Gastrocnemius medialis (tissue), 4 donors: ENCODE data around the gene PPP1R9B. TPM values are rescaled to one million over a fixed set of nuclear protein-coding genes. Genes with fewer than 3 reads are reported as not detected.

ENCODE experiments used
- ATAC-seq, 2 donors: fragments of 150-250 bp; one replicate each; pipeline ENCODE4 v1.9.1; 2016
- DNase-seq, 2 donors: peaks; one replicate each; pipeline ENCODE4 v3.0.0-alpha.2; 2019
- H3K27ac ChIP-seq, 4 donors: fragments of 200-600 bp; sonication (generic); 1 replicate in 1 of 4; 2 replicates in 3 of 4; pipeline ENCODE4 v1.5.1; 2016 to 2018; ENCODE audit warnings: mild to moderate bottlenecking in 2 of 4, moderate library complexity in 1 of 4
- H3K27me3 ChIP-seq, 3 donors: fragments of 200-600 bp; sonication (generic) in 2 of 3; 1 replicate in 1 of 3; 2 replicates in 2 of 3; pipeline versions ENCODE4 v1.5.1 to v1.6.0; 2016 to 2019; ENCODE audit warnings: mild to moderate bottlenecking in 1 of 3, moderate library complexity in 1 of 3
- H3K36me3 ChIP-seq, 2 donors: fragments of 200-600 bp; sonication (generic) in 1 of 2; one replicate each; pipeline ENCODE4 v1.5.1; 2017 to 2018
- H3K4me1 ChIP-seq, 2 donors: fragments of 200-600 bp; sonication (generic) in 1 of 2; one replicate each; pipeline ENCODE4 v1.5.1; 2016 to 2017; ENCODE audit warnings: mild to moderate bottlenecking in 2 of 2
- H3K4me3 ChIP-seq, 4 donors: fragments of 200-600 bp; sonication (generic) in 3 of 4; 1 replicate in 1 of 4; 2 replicates in 3 of 4; pipeline ENCODE4 v1.5.1; 2016 to 2019; ENCODE audit warnings: mild to moderate bottlenecking in 2 of 4
- H3K9me3 ChIP-seq, 3 donors: fragments of 200-600 bp; sonication (generic) in 2 of 3; 1 replicate in 1 of 3; 2 replicates in 2 of 3; pipeline ENCODE4 v1.5.1; 2016 to 2019
- POLR2A ChIP-seq, 2 donors: fragments of 450-650 bp; IDR thresholded peaks; one replicate each; pipeline ENCODE4 v1.6.1; 2017; ENCODE audit warnings: antibody characterized with exemption in 2 of 2, mild to moderate bottlenecking in 2 of 2, moderate library complexity in 2 of 2
- in situ Hi-C, 4 donors: fragments of 200-750 bp; cut with MboI; loops; one replicate each; pipeline versions ENCODE4 v1.15.0 to v1.8.0; 2017; ENCODE audit warnings: low sequenced_read_pairs in 4 of 4
- intact Hi-C: fragments of 100-400 bp; cut with DNase I; formaldehyde crosslinking; loops from one replicate; pipeline ENCODE4 v1.15.1; 2023; ENCODE audit warnings: low total_unique reads
- total RNA-seq, 4 donors: library from RNA; depleted of rRNA; stranded (reverse); fragments of >200 nt; gene quantifications; one replicate each; pipeline versions ENCODE4 v1.1.0 to v1.2.3, GENCODE V29; 2016
- TF ChIP-seq, protein P1 (sequence below), 5 experiments: fragments of 450-650 bp in 3 of 5; fragments of 200-600 bp in 2 of 5; sonication (generic) in 2 of 5; IDR thresholded peaks in 4 of 5; conservative IDR thresholded peaks in 1 of 5; 1 replicate in 4 of 5; 2 replicates in 1 of 5; pipeline ENCODE4 v1.5.1; 2016 to 2019; ENCODE audit warnings: antibody characterized with exemption in 5 of 5, mild to moderate bottlenecking in 3 of 5, moderate library complexity in 3 of 5

Gene PPP1R9B
- total RNA-seq, 4 donors from 2014 or later = 4.7 to 18.8 (median 11.0) TPM

DNA sequence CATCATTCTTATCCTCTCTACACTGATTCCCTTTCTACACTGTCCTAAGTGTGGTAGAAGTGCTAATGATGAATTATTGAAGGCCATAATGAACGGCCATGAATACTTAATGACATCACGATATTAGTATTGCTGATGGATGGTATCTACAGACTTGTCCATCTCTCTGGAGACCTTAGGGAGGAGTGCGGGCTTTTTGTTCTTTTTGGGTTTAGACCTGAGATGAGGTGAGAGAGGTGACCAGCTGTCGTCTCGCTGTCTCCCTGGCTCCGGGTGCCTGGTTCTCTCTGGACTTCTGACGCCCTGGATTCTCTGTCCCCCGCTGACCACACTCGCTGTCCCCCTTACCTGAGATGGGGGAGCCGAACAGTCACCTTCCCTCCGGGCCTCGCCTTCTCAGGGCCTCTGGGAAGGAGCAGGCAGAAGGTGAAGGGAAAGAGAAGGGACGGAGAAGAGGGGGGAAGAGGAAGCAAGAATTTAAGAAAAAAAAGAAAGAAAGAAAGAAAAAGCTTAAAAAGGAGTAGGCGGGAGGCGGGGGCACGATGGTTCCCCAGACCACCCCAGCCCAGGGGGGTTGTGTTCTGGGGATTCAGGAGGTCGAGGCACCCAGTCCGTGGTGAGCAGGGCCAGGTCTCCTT lies 32.4 kb upstream of the PPP1R9B start:
- peaks cover 4 to 10% of the 10 kb centered on the region in 2 donors for H3K4me1 ChIP-seq
- intact Hi-C loops = no loop called here
- TF ChIP-seq POLR2A (IDR thresholded peaks at IDR 0.05) = no peak
- TF ChIP-seq, protein P1, sequence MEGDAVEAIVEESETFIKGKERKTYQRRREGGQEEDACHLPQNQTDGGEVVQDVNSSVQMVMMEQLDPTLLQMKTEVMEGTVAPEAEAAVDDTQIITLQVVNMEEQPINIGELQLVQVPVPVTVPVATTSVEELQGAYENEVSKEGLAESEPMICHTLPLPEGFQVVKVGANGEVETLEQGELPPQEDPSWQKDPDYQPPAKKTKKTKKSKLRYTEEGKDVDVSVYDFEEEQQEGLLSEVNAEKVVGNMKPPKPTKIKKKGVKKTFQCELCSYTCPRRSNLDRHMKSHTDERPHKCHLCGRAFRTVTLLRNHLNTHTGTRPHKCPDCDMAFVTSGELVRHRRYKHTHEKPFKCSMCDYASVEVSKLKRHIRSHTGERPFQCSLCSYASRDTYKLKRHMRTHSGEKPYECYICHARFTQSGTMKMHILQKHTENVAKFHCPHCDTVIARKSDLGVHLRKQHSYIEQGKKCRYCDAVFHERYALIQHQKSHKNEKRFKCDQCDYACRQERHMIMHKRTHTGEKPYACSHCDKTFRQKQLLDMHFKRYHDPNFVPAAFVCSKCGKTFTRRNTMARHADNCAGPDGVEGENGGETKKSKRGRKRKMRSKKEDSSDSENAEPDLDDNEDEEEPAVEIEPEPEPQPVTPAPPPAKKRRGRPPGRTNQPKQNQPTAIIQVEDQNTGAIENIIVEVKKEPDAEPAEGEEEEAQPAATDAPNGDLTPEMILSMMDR (IDR thresholded peaks at IDR 0.05 in 4 of 5, conservative IDR thresholded peaks at IDR 0.05 in 1 of 5) = no peak
- ATAC-seq (no peak), DNase-seq (no peak)
- no peaks in the 10 kb centered on the region for H3K9me3 ChIP-seq
- H3K27ac ChIP-seq = peak overlapping the region in 1 of 4 donors; percentile 51
- H3K36me3 ChIP-seq = no peaks in the 10 kb centered on the region
- no peaks in the 10 kb centered on the region for H3K27me3 ChIP-seq
- no peak overlapping the region for H3K4me3 ChIP-seq
- in situ Hi-C loops = no loop called here

GRCh38 chr17:50181591-50182560 lies 31.4 kb upstream of the PPP1R9B start:
- H3K9me3 ChIP-seq = no peaks in the 10 kb centered on the region
- H3K4me3 ChIP-seq = no peak overlapping the region
- no peak for TF ChIP-seq POLR2A (IDR thresholded peaks at IDR 0.05)
- TF ChIP-seq, protein P1 (IDR thresholded peaks at IDR 0.05 in 4 of 5, conservative IDR thresholded peaks at IDR 0.05 in 1 of 5) = no peak
- in situ Hi-C loops (no loop called here), intact Hi-C loops (no loop called here)
- peaks cover 13 to 21% of the 10 kb centered on the region in 2 donors for H3K4me1 ChIP-seq
- DNase-seq = no peak
- ATAC-seq = no peak
- H3K27ac ChIP-seq = no peak overlapping the region
- H3K36me3 ChIP-seq = no peaks in the 10 kb centered on the region
- H3K27me3 ChIP-seq = no peaks in the 10 kb centered on the region

- Histone ChIP-seq H3K27me3 (no peaks in the 10 kb centered on the region), H3K4me3 (no peak overlapping the region), H3K36me3 (peaks cover 0 to under 1% of the 10 kb centered on the region in 2 donors), H3K4me1 (peaks cover 20 to 28% of the 10 kb centered on the region in 2 donors), H3K27ac (no peak overlapping the region), H3K9me3 (no peaks in the 10 kb centered on the region)
- TF ChIP-seq POLR2A (IDR thresholded peaks at IDR 0.05) = no peak
- TF ChIP-seq, protein P1 (IDR thresholded peaks at IDR 0.05 in 4 of 5, conservative IDR thresholded peaks at IDR 0.05 in 1 of 5) = no peak
- no peak for DNase-seq
- intact Hi-C loops (no loop called here), in situ Hi-C loops (no loop called here)
- no peak for ATAC-seq
These were observed 30.7 kb upstream of the PPP1R9B start for GRCh38 chr17:50181144-50181543.

DNA sequence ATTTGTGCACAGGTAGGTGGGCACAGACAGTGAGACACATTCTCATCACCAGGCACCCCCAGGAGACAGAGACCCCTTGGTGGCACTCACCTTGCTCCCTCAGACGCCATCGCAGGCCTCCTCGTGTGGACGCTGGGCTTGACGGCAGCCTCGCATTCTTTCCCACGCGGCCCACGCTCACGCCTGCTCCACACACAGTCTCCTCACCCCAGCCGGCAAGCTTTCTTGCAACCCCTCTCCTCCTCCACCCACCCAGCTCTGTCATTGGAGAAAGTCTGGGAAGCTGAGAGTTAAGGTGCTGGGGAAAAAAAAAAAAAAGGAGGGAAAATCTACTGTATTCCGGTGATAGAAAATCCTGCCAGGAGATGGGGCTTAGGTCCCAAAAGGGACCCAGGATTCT lies 30.1 kb upstream of the PPP1R9B start:
- ATAC-seq (no peak), DNase-seq (no peak)
- TF ChIP-seq POLR2A (IDR thresholded peaks at IDR 0.05) = no peak
- TF ChIP-seq, protein P1 (IDR thresholded peaks at IDR 0.05 in 4 of 5, conservative IDR thresholded peaks at IDR 0.05 in 1 of 5) = no peak
- no peaks in the 10 kb centered on the region for H3K27me3 ChIP-seq
- no peak overlapping the region for H3K4me3 ChIP-seq
- no peaks in the 10 kb centered on the region for H3K9me3 ChIP-seq
- H3K36me3 ChIP-seq = peaks cover 0 to 5% of the 10 kb centered on the region in 2 donors
- intact Hi-C loops (no loop called here), in situ Hi-C loops (no loop called here)
- H3K4me1 ChIP-seq = peaks cover 22 to 33% of the 10 kb centered on the region in 2 donors
- no peak overlapping the region for H3K27ac ChIP-seq
